Measurements from ENCODE around the gene MIDN.

Gene MIDN

GRCh38 chr19:1233115-1233667, 15.2 kb upstream of the MIDN start:
- DNase-seq (ENCODE audit: low spot score): no peak

GRCh38 chr19:1234051-1234954, 14.1 kb upstream of the MIDN start:
- no peak for DNase-seq (ENCODE audit: low spot score)

GRCh38 chr19:1234955-1235380, 13.4 kb upstream of the MIDN start:
- no peak for DNase-seq (ENCODE audit: low spot score)

GRCh38 chr19:1235625-1236538, 12.5 kb upstream of the MIDN start:
- DNase-seq (ENCODE audit: low spot score): no peak

GRCh38 chr19:1236576-1236975, 11.8 kb upstream of the MIDN start:
- DNase-seq (ENCODE audit: low spot score): no peak

- DNase-seq (ENCODE audit: low spot score): no peak
Observed at GRCh38 chr19:1237027-1237659, 11.2 kb upstream of the MIDN start.

GRCh38 chr19:1237754-1238368, 10.5 kb upstream of the MIDN start, which contains the start of gene CBARP:
TSS of gene CBARP (minus strand) at chr19:1238005. CDS start at chr19:1236100, 1,905 bp downstream.
- peak; percentile 57 for DNase-seq (ENCODE audit: low spot score)

GRCh38 chr19:1238369-1239303, 9.7 kb upstream of the MIDN start:
- no peak for DNase-seq (ENCODE audit: low spot score)

GRCh38 chr19:1239420-1239795, 9.0 kb upstream of the MIDN start:
- DNase-seq (ENCODE audit: low spot score): no peak

GRCh38 chr19:1239796-1240737, 8.3 kb upstream of the MIDN start:
- DNase-seq (ENCODE audit: low spot score): peak; percentile 87

GRCh38 chr19:1240925-1241324, 7.5 kb upstream of the MIDN start:
- DNase-seq (ENCODE audit: low spot score): no peak

GRCh38 chr19:1241417-1242095, 6.8 kb upstream of the MIDN start, which contains the start of gene ATP5F1D:
TSS of gene ATP5F1D (plus strand) at chr19:1241751. CDS start at chr19:1241851, 100 bp downstream.
- DNase-seq (ENCODE audit: low spot score): peak; percentile 93

- peak; percentile 70 for DNase-seq (ENCODE audit: low spot score)
Observed at GRCh38 chr19:1243768-1244692, 4.4 kb upstream of the MIDN start.

- no peak for DNase-seq (ENCODE audit: low spot score)
Observed at GRCh38 chr19:1244693-1245451, 3.5 kb upstream of the MIDN start.

GRCh38 chr19:1245494-1246264, 2.7 kb upstream of the MIDN start:
- no peak for DNase-seq (ENCODE audit: low spot score)
